Measurements from ENCODE around the gene SPPL2B.

The SPPL2B gene

GRCh38 chr19:2356036-2356646 lies 27.7 kb downstream of the SPPL2B start:
- DNase-seq (ENCODE audit: low spot score) = no peak

- DNase-seq (ENCODE audit: low spot score) = no peak
Measured at GRCh38 chr19:2357279-2358206, 29.1 kb downstream of the SPPL2B start.

GRCh38 chr19:2358548-2359173 lies 30.2 kb downstream of the SPPL2B start:
- no peak for DNase-seq (ENCODE audit: low spot score)

GRCh38 chr19:2359992-2360685 lies 31.7 kb downstream of the SPPL2B start, which contains the start of gene TMPRSS9:
TSS of gene TMPRSS9 (plus strand) at chr19:2360265. CDS start at chr19:2389786, 29,521 bp downstream.
- no peak for DNase-seq (ENCODE audit: low spot score)

- no peak for DNase-seq (ENCODE audit: low spot score)
Measured at GRCh38 chr19:2360833-2361232, 32.3 kb downstream of the SPPL2B start.

- DNase-seq (ENCODE audit: low spot score) = no peak
Measured at GRCh38 chr19:2361246-2362045, 33.0 kb downstream of the SPPL2B start.

GRCh38 chr19:2362046-2362969 lies 33.8 kb downstream of the SPPL2B start:
- no peak for DNase-seq (ENCODE audit: low spot score)

GRCh38 chr19:2362970-2363300 lies 34.5 kb downstream of the SPPL2B start:
- DNase-seq (ENCODE audit: low spot score) = no peak

- no peak for DNase-seq (ENCODE audit: low spot score)
Measured at GRCh38 chr19:2363419-2363818, 34.9 kb downstream of the SPPL2B start.

GRCh38 chr19:2365201-2365970 lies 36.9 kb downstream of the SPPL2B start:
- DNase-seq (ENCODE audit: low spot score) = peak; percentile 84

- no peak for DNase-seq (ENCODE audit: low spot score)
Measured at GRCh38 chr19:2371656-2372055, 43.2 kb downstream of the SPPL2B start.

GRCh38 chr19:2372076-2372612 lies 43.7 kb downstream of the SPPL2B start:
- DNase-seq (ENCODE audit: low spot score) = peak; percentile 54

- DNase-seq (ENCODE audit: low spot score) = no peak
Measured at GRCh38 chr19:2374808-2375207, 46.3 kb downstream of the SPPL2B start.

- no peak for DNase-seq (ENCODE audit: low spot score)
Measured at GRCh38 chr19:2375353-2376121, 47.1 kb downstream of the SPPL2B start.

- no peak for DNase-seq (ENCODE audit: low spot score)
Measured at GRCh38 chr19:2376784-2377519, 48.5 kb downstream of the SPPL2B start.

GRCh38 chr19:2380567-2380966 lies 52.1 kb downstream of the SPPL2B start:
- no peak for DNase-seq (ENCODE audit: low spot score)

- peak; percentile 71 for DNase-seq (ENCODE audit: low spot score)
Measured at GRCh38 chr19:2381148-2381820, 52.8 kb downstream of the SPPL2B start.
